Activated naive CD8-positive, alpha-beta T cell treated with anti-CD3 and anti-CD28 coated beads for 36 hours (primary cell): ENCODE results near the gene RP9. TPM values are rescaled to one million over a fixed set of nuclear protein-coding genes. Genes with fewer than 3 reads are reported as not detected.

Experiments used
- DNase-seq: peaks from one replicate; pipeline ENCODE4 v3.0.0; 2021
- H3K27ac Mint-ChIP-seq: one replicate; pipeline ENCODE4 v1.8.0; 2022; ENCODE audit warnings: mild to moderate bottlenecking, moderate library complexity, mixed read lengths
- H3K27me3 Mint-ChIP-seq: one replicate; pipeline ENCODE4 v1.8.0; 2022; ENCODE audit warnings: mild to moderate bottlenecking, mixed read lengths
- H3K36me3 Mint-ChIP-seq: one replicate; pipeline ENCODE4 v1.8.0; 2021; ENCODE audit warnings: mild to moderate bottlenecking, mixed read lengths
- H3K4me1 Mint-ChIP-seq: one replicate; pipeline ENCODE4 v1.8.0; 2021; ENCODE audit warnings: mixed read lengths
- H3K4me3 Mint-ChIP-seq: one replicate; pipeline ENCODE4 v1.8.0; 2022; ENCODE audit warnings: mild to moderate bottlenecking, moderate library complexity, mixed read lengths
- H3K9me3 Mint-ChIP-seq: one replicate; pipeline ENCODE4 v1.8.0; 2022; ENCODE audit warnings: mixed read lengths
- total RNA-seq, 2 experiments: library from RNA; stranded (reverse); gene quantifications; one replicate each; pipeline ENCODE4 v1.2.3, GENCODE V29; 2021

Gene RP9
- total RNA-seq, 2 experiments from 2014 or later = 21.4 to 23.6 TPM

DNA sequence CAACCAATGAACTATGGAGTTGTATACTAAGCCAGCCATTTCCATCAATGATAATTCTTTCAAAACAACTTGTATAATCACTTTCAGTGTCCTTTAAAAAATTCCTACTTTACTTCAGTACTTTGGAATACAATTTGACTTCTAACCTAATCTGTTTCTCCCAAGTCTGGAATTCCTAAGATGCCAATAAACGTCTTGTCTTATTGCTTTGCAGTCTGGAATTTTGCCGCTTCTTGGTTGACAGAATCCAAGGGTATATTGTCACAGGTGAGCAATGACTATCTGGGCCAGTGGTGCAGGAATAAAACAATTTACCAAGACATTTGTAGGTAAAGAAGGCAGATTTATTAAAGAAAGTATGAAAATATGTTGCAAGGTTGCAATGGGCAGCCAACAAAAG lies 21.8 kb downstream of the RP9 start:
- no peak for DNase-seq
- Mint-ChIP-seq H3K9me3 (no peaks in the 10 kb centered on the region), H3K36me3 (no peaks in the 10 kb centered on the region), H3K4me3 (no peak overlapping the region), H3K27me3 (peaks cover 5% of the 10 kb centered on the region), H3K4me1 (no peaks in the 10 kb centered on the region), H3K27ac (no peak overlapping the region)

DNA sequence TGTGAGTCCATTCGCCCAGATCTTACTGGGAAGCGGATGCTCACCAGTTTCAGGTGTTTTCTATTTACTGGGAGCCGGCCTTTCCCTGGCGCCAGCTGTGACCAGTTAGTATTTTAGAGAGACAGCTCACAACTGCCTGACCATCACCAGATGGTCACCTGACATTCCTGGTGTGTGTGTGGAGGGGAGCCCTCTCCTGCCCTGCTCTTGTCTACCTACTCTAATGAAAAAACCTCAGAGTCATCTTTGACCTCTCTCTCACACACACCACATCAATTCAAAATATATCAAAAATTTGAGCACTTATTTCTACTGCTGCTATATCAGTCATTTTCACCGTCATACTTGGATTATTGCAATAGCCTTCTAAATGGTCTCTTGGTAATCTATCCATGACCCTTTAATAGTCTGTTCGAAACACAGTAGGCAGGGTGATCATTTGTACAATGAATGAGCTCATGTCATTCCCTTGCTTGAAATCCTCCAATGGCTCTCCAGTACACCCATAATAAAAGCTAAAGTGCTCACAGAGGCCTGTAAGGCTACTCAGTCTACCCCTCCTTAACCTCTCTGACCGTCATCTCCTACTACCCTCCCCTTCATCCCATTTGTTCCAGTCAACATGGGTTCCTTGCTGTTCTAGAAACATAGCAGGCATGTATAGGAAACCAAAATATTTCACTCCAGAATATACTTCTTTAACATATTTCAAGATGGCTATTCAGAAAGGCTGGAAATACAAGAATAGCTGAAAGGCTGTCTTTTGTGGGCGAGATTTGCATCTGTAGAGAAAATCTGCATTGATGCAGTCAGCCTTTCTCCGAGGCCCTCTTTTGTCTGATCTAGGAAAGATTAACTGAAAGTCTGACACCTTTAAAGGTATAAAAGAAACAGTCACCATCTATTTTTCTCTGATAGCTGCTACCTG lies 29.2 kb downstream of the RP9 start:
- Mint-ChIP-seq H3K4me3 (no peak overlapping the region), H3K4me1 (peaks cover 13% of the 10 kb centered on the region), H3K27ac (no peak overlapping the region), H3K36me3 (no peaks in the 10 kb centered on the region), H3K27me3 (peaks cover 9% of the 10 kb centered on the region), H3K9me3 (no peaks in the 10 kb centered on the region)
- DNase-seq = no peak

- H3K27ac Mint-ChIP-seq = no peak overlapping the region
- peaks cover 13% of the 10 kb centered on the region for H3K4me1 Mint-ChIP-seq
- H3K36me3 Mint-ChIP-seq = no peaks in the 10 kb centered on the region
- H3K4me3 Mint-ChIP-seq = no peak overlapping the region
- no peak for DNase-seq
- H3K9me3 Mint-ChIP-seq = no peaks in the 10 kb centered on the region
- peaks cover 9% of the 10 kb centered on the region for H3K27me3 Mint-ChIP-seq
Observed at GRCh38 chr7:33079096-33079495, 30.1 kb downstream of the RP9 start.

DNA sequence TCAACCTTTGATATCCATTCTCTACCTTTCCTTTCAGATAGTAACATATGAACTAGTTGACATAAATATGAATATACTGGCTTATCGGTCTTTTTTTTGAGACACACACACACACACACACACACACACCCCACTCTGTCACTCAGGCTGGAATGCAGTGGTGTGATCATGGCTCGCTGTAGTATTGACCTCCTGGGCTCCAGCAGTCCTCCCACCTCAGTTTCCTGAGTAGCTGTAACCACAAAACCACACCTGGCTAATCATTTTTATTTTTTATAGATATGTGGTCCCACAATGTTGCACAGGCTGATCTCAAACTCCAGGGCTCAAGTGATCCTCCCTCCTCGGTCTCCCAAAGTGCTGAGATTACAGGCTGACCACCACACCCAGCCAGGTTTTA lies 32.5 kb downstream of the RP9 start:
- Mint-ChIP-seq H3K36me3 (peaks cover 2% of the 10 kb centered on the region), H3K27me3 (peaks cover 5% of the 10 kb centered on the region), H3K27ac (no peak overlapping the region), H3K9me3 (no peaks in the 10 kb centered on the region), H3K4me1 (peaks cover 13% of the 10 kb centered on the region), H3K4me3 (no peak overlapping the region)
- no peak for DNase-seq

DNA sequence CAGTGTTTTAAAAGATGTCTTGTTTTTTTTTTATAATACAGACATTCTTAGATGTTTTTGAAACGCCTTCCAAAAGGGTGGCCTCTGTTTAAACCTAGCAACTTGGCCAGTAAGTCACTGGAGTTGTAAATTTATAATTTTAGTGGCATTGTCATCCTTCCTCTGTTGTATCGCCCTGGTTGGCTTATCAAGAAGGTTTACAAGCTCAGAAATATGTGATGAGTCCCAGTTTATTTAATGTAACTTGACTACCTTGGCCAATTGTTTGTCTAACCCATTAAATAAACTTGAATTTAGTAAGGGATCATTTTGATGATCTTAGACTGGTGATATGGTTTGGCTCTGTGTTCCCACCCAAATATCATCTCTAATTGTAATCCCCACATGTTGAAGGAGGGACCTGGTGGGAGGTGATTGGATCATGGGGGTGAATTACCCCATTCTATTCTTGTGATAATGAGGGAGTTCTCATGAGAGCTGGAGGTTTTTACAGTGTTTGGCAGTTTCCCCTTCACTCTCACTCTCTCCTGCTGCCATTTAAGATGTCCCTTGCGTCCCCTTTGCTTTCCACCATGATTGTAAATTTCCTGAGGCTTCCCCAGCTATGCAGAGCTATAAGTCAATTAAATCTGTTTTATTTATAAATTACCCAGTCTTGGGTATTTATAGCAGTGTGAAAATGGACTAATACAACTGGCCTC lies 33.2 kb downstream of the RP9 start:
- H3K9me3 Mint-ChIP-seq = no peaks in the 10 kb centered on the region
- peaks cover 13% of the 10 kb centered on the region for H3K4me1 Mint-ChIP-seq
- peaks cover 3% of the 10 kb centered on the region for H3K36me3 Mint-ChIP-seq
- H3K27me3 Mint-ChIP-seq = peaks cover 5% of the 10 kb centered on the region
- H3K27ac Mint-ChIP-seq = no peak overlapping the region
- DNase-seq = no peak
- H3K4me3 Mint-ChIP-seq = no peak overlapping the region

DNA sequence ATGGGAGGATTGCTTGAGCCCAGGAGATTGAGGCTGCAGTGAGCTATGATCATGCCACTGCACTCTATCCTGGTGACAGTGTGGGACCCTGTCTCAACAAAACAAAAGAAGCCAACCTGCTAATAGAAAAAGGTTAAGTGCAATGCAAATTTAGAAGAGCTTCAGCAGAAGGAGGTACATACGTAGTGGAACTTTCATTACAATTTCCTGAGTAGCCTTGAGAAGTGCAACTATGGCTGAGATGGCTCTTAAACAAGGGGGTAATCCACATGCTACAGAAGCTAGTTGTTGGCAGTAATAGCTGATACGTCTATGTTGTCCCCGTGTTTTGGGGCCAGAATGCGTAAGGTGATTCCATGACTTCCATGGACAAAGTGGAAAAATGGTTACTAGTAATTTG lies 36.0 kb downstream of the RP9 start:
- Mint-ChIP-seq H3K27ac (no peak overlapping the region), H3K9me3 (peaks cover 8% of the 10 kb centered on the region), H3K4me1 (peaks cover 13% of the 10 kb centered on the region), H3K36me3 (peaks cover 3% of the 10 kb centered on the region), H3K27me3 (no peaks in the 10 kb centered on the region), H3K4me3 (no peak overlapping the region)
- no peak for DNase-seq

DNA sequence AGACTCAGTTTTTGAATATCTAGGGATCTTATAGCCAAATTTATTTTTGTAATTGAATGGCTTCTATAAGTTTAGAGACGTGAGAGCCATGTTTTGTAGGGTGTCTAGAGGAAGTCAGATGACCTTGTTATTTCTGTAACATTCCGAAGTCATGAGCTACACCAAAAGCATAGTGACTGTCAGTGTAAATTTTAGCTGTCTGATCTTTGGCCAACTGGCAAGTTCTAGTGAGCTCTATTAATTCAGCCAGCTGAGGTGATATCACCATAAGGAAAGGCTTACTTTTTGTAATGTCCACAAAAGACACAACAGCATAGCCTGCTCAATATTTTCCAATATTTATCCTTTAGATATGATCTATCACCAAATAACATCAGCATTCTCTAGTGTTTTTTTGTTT lies 36.7 kb downstream of the RP9 start:
- Mint-ChIP-seq H3K36me3 (peaks cover 3% of the 10 kb centered on the region), H3K27ac (no peak overlapping the region), H3K4me3 (no peak overlapping the region), H3K27me3 (no peaks in the 10 kb centered on the region), H3K9me3 (peaks cover 8% of the 10 kb centered on the region), H3K4me1 (peaks cover 11% of the 10 kb centered on the region)
- no peak for DNase-seq

DNA sequence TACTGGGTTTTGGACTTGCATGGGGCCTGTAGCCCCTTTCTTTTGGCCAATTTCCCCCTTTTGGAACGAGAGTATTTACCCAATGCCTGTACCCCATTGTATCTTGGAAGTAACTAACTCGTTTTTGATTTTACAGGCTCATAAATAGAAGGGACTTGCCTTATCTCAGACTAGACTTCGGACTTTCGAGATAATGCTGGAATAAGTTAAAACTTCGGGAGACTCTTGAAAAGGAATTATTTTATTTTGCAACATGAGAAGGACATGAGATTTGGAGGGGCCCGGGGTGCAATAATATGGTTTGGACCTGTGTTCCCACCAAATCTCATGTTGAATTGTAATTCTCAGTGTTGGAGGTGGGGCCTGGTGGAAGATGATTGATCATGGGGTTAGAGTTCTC lies 38.4 kb downstream of the RP9 start:
- no peaks in the 10 kb centered on the region for H3K27me3 Mint-ChIP-seq
- H3K27ac Mint-ChIP-seq = no peak overlapping the region
- DNase-seq = no peak
- peaks cover 5% of the 10 kb centered on the region for H3K36me3 Mint-ChIP-seq
- H3K9me3 Mint-ChIP-seq = peaks cover 14% of the 10 kb centered on the region
- H3K4me3 Mint-ChIP-seq = no peak overlapping the region
- no peaks in the 10 kb centered on the region for H3K4me1 Mint-ChIP-seq

DNA sequence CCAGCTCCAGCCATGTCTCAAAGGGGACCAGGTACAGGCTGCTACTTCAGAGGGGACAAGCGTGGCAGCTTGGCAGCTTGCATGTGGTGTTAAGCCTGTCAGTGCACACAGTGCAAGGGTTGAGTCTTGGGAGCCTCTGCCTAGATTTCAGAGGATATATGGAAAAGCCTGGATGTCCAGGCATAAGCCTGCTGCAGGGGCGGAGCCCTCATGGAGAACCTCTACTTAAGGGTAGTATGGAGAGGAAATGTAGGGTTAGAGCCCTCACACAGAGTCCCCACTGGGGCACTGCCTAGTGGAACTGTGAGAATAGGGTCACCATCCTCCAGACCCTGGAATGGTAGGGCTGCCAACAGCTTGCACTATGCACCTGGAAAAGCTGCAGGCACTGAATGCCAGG lies 38.9 kb downstream of the RP9 start:
- DNase-seq = no peak
- Mint-ChIP-seq H3K36me3 (peaks cover 5% of the 10 kb centered on the region), H3K9me3 (peaks cover 18% of the 10 kb centered on the region), H3K4me1 (no peaks in the 10 kb centered on the region), H3K4me3 (no peak overlapping the region), H3K27me3 (no peaks in the 10 kb centered on the region), H3K27ac (no peak overlapping the region)

DNA sequence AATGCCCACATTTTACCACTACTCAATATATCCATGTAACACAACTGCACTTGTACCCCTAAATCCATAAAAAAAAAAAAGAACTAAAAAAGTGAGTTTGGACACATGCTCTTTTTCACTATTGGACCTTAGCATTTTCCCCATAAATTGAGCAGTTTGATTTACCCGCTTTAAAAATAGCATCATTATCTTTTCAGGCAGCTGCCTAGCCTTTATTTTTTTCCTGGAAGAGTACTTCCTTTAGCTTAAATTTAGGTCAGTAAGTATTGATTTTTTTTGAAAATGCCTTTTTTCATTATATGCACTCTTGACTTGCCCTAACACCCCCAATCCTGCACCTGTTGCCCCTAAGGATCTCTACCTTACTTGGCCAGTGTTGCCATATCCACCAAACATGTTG lies 41.3 kb downstream of the RP9 start:
- Mint-ChIP-seq H3K4me1 (no peaks in the 10 kb centered on the region), H3K4me3 (no peak overlapping the region), H3K36me3 (peaks cover 7% of the 10 kb centered on the region), H3K27ac (no peak overlapping the region), H3K27me3 (no peaks in the 10 kb centered on the region), H3K9me3 (peaks cover 18% of the 10 kb centered on the region)
- DNase-seq = no peak

DNA sequence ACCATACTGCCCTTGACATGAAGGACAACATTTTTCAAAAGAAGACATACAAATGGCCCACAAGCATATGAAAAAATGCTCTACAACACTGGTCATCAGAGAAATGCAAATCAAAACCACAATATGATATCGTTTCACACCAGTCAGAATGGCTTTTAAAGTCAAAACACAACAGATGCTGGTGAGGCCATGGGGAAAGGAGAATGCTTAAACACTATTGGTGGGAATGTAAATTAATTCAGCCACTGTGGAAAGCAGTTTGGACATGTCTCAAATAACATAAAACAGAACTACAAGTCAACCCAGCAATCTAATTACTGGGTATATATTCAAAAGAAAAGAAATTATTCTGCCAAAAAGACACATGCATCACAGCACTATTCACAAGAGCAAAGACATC lies 42.4 kb downstream of the RP9 start:
- Mint-ChIP-seq H3K4me3 (no peak overlapping the region), H3K36me3 (peaks cover 8% of the 10 kb centered on the region), H3K9me3 (peaks cover 18% of the 10 kb centered on the region), H3K4me1 (no peaks in the 10 kb centered on the region), H3K27ac (no peak overlapping the region), H3K27me3 (no peaks in the 10 kb centered on the region)
- DNase-seq = no peak

GRCh38 chr7:33065981-33066380 lies 43.2 kb downstream of the RP9 start:
- no peak overlapping the region for H3K4me3 Mint-ChIP-seq
- DNase-seq = no peak
- no peak overlapping the region for H3K27ac Mint-ChIP-seq
- H3K36me3 Mint-ChIP-seq = peaks cover 6% of the 10 kb centered on the region
- H3K27me3 Mint-ChIP-seq = no peaks in the 10 kb centered on the region
- H3K9me3 Mint-ChIP-seq = peaks cover 18% of the 10 kb centered on the region
- H3K4me1 Mint-ChIP-seq = peaks cover under 1% of the 10 kb centered on the region

- Mint-ChIP-seq H3K36me3 (peaks cover 24% of the 10 kb centered on the region), H3K27ac (peak overlapping the region; percentile 92), H3K27me3 (no peaks in the 10 kb centered on the region), H3K9me3 (peaks cover 11% of the 10 kb centered on the region), H3K4me1 (peaks cover 20% of the 10 kb centered on the region), H3K4me3 (peak overlapping the region; percentile 90)
- peak; percentile 93 for DNase-seq
Observed at GRCh38 chr7:33062782-33063443, 46.3 kb downstream of the RP9 start.

- Mint-ChIP-seq H3K4me3 (peak within 1 kb of the TSS; percentile 90), H3K4me1 (peaks cover 21% of the 10 kb centered on the region), H3K9me3 (peaks cover 11% of the 10 kb centered on the region), H3K27ac (peak within 1 kb of the TSS; percentile 92), H3K36me3 (peaks cover 31% of the 10 kb centered on the region), H3K27me3 (no peaks in the 10 kb centered on the region)
- peak; percentile 42 for DNase-seq
Observed at GRCh38 chr7:33062023-33062781, 47.0 kb downstream of the RP9 start, which contains the start of gene NT5C3A. Gene NT5C3A (minus strand): TSS chr7:33062776. CDS start chr7:33062705, 71 bp downstream.
